IMR-90 (cell line): ENCODE measurements around the gene SMIM44. TPM values are rescaled to one million over a fixed set of nuclear protein-coding genes. Genes with fewer than 3 reads are reported as not detected.

Experiments used
- ATAC-seq: fragments of 200-7000 bp; cut with Tn5 transposase; 2 replicates; pipeline ENCODE4 v1.9.1; 2020; ENCODE audit warnings: low read depth, mild to moderate bottlenecking, moderate library complexity
- BruUV-seq: library from RNA; stranded (reverse); fragments of 400-500 nt; replicated peaks from 2 replicates; lab custom pipeline; 2021; lab: Mats Ljungman, UMichigan
- CTCF ChIA-PET: fragments of 300-600 bp; formaldehyde crosslinking; extraction: SDS; loops from one replicate; lab custom pipeline; 2021; ENCODE audit warnings: antibody characterized with exemption; lab: Yijun Ruan, JAX
- POLR2A ChIA-PET: fragments of 300-600 bp; sonication (Branson Sonifier 250); formaldehyde crosslinking; loops from one replicate; lab custom pipeline; 2022; ENCODE audit warnings: antibody characterized with exemption; ENCODE audit not compliant: unreplicated experiment; lab: Charles Lee
- DNase-seq: peaks from one replicate; pipeline ENCODE4 v3.0.0; 2013
- H2AFZ ChIP-seq: replicated peaks from 2 replicates; pipeline ENCODE3; 2013; ENCODE audit warnings: low read length, mild to moderate bottlenecking; ENCODE audit not compliant: poor library complexity
- H2AK5ac ChIP-seq: 2 replicates; pipeline ENCODE4 v1.6.1; 2013; ENCODE audit warnings: low read depth, low read length, inconsistent platforms
- H2AK9ac ChIP-seq: replicated peaks from 2 replicates; pipeline ENCODE3; 2013; ENCODE audit warnings: mild to moderate bottlenecking, low read depth, low read length, moderate library complexity; ENCODE audit not compliant: poor library complexity
- H2BK120ac ChIP-seq: 2 replicates; pipeline ENCODE4 v1.6.1; 2013; ENCODE audit warnings: low read depth, low read length, inconsistent platforms
- H2BK15ac ChIP-seq: 3 replicates; pipeline ENCODE4 v1.6.1; 2013; ENCODE audit warnings: low read depth, low read length, inconsistent platforms
- H2BK20ac ChIP-seq: 2 replicates; pipeline ENCODE4 v1.6.1; 2013; ENCODE audit warnings: low read depth, mild to moderate bottlenecking, inconsistent platforms, low read length, moderate library complexity
- H2BK5ac ChIP-seq: 2 replicates; pipeline ENCODE4 v1.6.1; 2013; ENCODE audit warnings: mild to moderate bottlenecking, low read depth, low read length, inconsistent platforms; ENCODE audit not compliant: poor library complexity, severe bottlenecking
- H3K14ac ChIP-seq: replicated peaks from 2 replicates; pipeline ENCODE4 v1.6.1; 2013; ENCODE audit warnings: low read depth, low read length, inconsistent platforms
- H3K18ac ChIP-seq: 2 replicates; pipeline ENCODE4 v1.6.1; 2013; ENCODE audit warnings: low read depth, low read length, control low read depth
- H3K23ac ChIP-seq: 2 replicates; pipeline ENCODE4 v1.6.1; 2013; ENCODE audit warnings: low read depth, low read length, inconsistent platforms
- H3K27ac ChIP-seq: 2 replicates; pipeline ENCODE4 v1.5.1; 2013; ENCODE audit warnings: mild to moderate bottlenecking, control low read depth, low read length; ENCODE audit not compliant: insufficient read depth
- H3K27me3 ChIP-seq: 2 replicates; pipeline ENCODE4 v1.6.1; 2013; ENCODE audit warnings: low read length; ENCODE audit not compliant: control insufficient read depth, insufficient read depth
- H3K36me3 ChIP-seq: 2 replicates; pipeline ENCODE4 v1.6.1; 2013; ENCODE audit warnings: low read length, mixed read lengths; ENCODE audit not compliant: control insufficient read depth, insufficient read depth
- H3K4ac ChIP-seq: 2 replicates; pipeline ENCODE4 v1.6.1; 2013; ENCODE audit warnings: low read depth, low read length, inconsistent platforms
- H3K4me1 ChIP-seq: 2 replicates; pipeline ENCODE4 v1.6.1; 2013; ENCODE audit warnings: low read length, mixed read lengths; ENCODE audit not compliant: control insufficient read depth, insufficient read depth
- H3K4me2 ChIP-seq: 2 replicates; pipeline ENCODE4 v1.6.1; 2013; ENCODE audit warnings: low read depth, mild to moderate bottlenecking, control low read depth, low read length, moderate library complexity
- H3K4me3 ChIP-seq: 2 replicates; pipeline ENCODE4 v1.5.1; 2013; ENCODE audit warnings: low read depth, mild to moderate bottlenecking, control low read depth, low read length, moderate library complexity; ENCODE audit not compliant: insufficient read depth
- H3K56ac ChIP-seq: 2 replicates; pipeline ENCODE4 v1.6.1; 2013; ENCODE audit warnings: low read length, inconsistent platforms; ENCODE audit not compliant: insufficient read depth; ENCODE audit errors: extremely low read depth
- H3K79me1 ChIP-seq, 2 experiments: 2 replicates each; pipeline ENCODE4 v1.6.1; 2013; ENCODE audit warnings: low read length in 2 of 2, inconsistent platforms in 1 of 2, low read depth in 1 of 2
- H3K9ac ChIP-seq: 2 replicates; pipeline ENCODE4 v1.6.1; 2013; ENCODE audit warnings: low read depth, low read length, control low read depth
- H3K9me1 ChIP-seq: 2 replicates; pipeline ENCODE4 v1.6.1; 2013; ENCODE audit warnings: low read length, inconsistent platforms; ENCODE audit not compliant: insufficient read depth
- H3K9me3 ChIP-seq: 2 replicates; pipeline ENCODE4 v1.6.1; 2013; ENCODE audit warnings: low read length; ENCODE audit not compliant: control insufficient read depth, insufficient read depth
- H4K20me1 ChIP-seq: 2 replicates; pipeline ENCODE4 v1.6.1; 2013; ENCODE audit warnings: low read length, inconsistent platforms; ENCODE audit not compliant: insufficient read depth
- H4K5ac ChIP-seq: 2 replicates; pipeline ENCODE4 v1.6.1; 2013; ENCODE audit warnings: mild to moderate bottlenecking, low read depth, low read length, control low read depth
- H4K8ac ChIP-seq, 2 experiments: 2 replicates each; pipeline ENCODE4 v1.6.1; 2013; ENCODE audit warnings: low read depth in 2 of 2, low read length in 2 of 2, control low read depth in 1 of 2, inconsistent platforms in 1 of 2
- H4K91ac ChIP-seq: 2 replicates; pipeline ENCODE4 v1.6.1; 2013; ENCODE audit warnings: low read depth, low read length, inconsistent platforms; ENCODE audit not compliant: insufficient read depth
- CEBPB ChIP-seq: IDR thresholded peaks from 2 replicates; pipeline ENCODE4 v1.6.1; 2012; ENCODE audit warnings: low read depth, low read length, improper control_type of control experiment
- MAFK ChIP-seq: IDR thresholded peaks from 2 replicates; pipeline ENCODE4 v1.6.1; 2012; ENCODE audit warnings: low read depth, low read length, improper control_type of control experiment
- NFE2L2 ChIP-seq: fragments of 150-350 bp; IDR thresholded peaks from 2 replicates; pipeline ENCODE4 v1.6.1; 2016; ENCODE audit warnings: low read depth, mild to moderate bottlenecking, low read length
- RCOR1 ChIP-seq: IDR thresholded peaks from 2 replicates; pipeline ENCODE4 v1.6.1; 2012; ENCODE audit warnings: mild to moderate bottlenecking, low read length, improper control_type of control experiment; ENCODE audit not compliant: insufficient replicate concordance
- WGBS, 2 experiments: methylation state at CpG; one replicate each; pipeline versions ENCODE4 v1.1.5 to v1.1.7; 2013; ENCODE audit warnings: missing lambda C conversion rate in 2 of 2; ENCODE audit not compliant: insufficient read length in 1 of 2; ENCODE audit errors: extremely low coverage in 2 of 2; 5-methylcytosine and 5-hydroxymethylcytosine counted together
- dilution Hi-C: fragments of 300-500 bp; cut with HindIII; formaldehyde crosslinking; loops from one replicate; pipeline ENCODE4 v1.14.3; 2018; ENCODE audit warnings: low sequenced_read_pairs; ENCODE audit not compliant: unreplicated experiment
- in situ Hi-C: fragments of 300-500 bp; cut with MboI; formaldehyde crosslinking; loops from 3 replicates; pipeline ENCODE4 v1.14.3; 2019; ENCODE audit warnings: low sequenced_read_pairs, inconsistent platforms, mixed read lengths
- intact Hi-C: fragments of 100-400 bp; cut with micrococcal nuclease; formaldehyde crosslinking; loops from 2 replicates; pipeline ENCODE4 v1.10.0; 2022
- polyA plus RNA-seq, 3 experiments: library from polyadenylated mRNA; depleted of rRNA; stranded (reverse); fragments of >200 nt; gene quantifications; 2 replicates each; pipeline ENCODE4 v1.2.3, GENCODE V29; 2012; ENCODE audit warnings: low replicate concordance in 1 of 3
- total RNA-seq: library from RNA; depleted of rRNA; stranded (reverse); fragments of >200 nt; gene quantifications from 2 replicates; pipeline ENCODE4 v1.2.3, GENCODE V29; 2012
- TF ChIP-seq, protein P1 (sequence below): conservative IDR thresholded peaks from 2 replicates; pipeline ENCODE4 v1.5.1; 2012; ENCODE audit warnings: mild to moderate bottlenecking, low read depth, low read length, improper control_type of control experiment
- TF ChIP-seq, protein P2 (sequence below): fragments of 150-350 bp; IDR thresholded peaks from 2 replicates; pipeline ENCODE4 v1.6.1; 2017; ENCODE audit warnings: mild to moderate bottlenecking, antibody characterized with exemption, low read length, low read depth

The SMIM44 gene
- total and polyA plus RNA-seq, 2 of the 4 experiments (the other 2 are of a cell fraction), result not detected

DNA sequence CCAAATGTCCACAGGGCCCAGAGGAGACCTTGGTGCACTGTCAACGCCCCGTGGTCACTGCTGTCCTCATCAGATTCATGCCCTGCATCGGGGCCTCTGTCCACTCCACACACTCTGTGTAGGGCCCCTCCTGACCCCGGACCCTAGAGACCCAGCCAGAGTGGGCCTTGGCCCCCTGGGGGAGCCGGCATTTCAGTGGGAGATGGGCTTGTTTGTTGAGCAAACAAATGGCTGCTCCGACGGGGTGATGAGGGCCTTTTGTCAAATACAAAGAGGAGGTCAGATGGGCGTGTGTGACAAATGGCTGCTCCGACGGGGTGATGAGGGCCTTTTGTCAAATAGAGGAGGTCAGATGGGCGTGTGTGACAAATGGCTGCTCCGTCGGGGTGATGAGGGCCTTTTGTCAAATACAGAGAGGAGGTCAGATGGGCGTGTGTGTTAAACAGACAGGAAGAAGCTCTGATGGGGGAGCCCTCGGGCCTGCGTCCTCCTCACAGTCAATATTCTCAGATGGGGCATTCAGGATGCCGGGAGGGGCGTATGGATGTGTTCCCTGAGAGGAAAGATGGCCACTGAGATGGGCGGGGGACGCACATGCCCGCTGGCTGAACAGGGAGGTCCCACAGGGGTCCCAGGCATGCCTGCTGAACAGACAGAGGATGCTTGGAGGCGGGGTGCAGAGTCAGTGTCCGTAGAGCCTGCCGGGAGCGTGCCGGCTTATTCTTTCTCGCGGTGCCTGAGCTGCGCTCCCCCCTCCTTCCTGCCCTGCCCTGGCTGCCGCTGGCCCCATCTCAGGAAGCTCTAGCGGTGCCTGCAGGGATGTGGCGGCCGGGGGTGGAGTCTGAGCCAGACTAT is 39.2 kb downstream of the SMIM44 start (continued):
- TF ChIP-seq, protein P1, sequence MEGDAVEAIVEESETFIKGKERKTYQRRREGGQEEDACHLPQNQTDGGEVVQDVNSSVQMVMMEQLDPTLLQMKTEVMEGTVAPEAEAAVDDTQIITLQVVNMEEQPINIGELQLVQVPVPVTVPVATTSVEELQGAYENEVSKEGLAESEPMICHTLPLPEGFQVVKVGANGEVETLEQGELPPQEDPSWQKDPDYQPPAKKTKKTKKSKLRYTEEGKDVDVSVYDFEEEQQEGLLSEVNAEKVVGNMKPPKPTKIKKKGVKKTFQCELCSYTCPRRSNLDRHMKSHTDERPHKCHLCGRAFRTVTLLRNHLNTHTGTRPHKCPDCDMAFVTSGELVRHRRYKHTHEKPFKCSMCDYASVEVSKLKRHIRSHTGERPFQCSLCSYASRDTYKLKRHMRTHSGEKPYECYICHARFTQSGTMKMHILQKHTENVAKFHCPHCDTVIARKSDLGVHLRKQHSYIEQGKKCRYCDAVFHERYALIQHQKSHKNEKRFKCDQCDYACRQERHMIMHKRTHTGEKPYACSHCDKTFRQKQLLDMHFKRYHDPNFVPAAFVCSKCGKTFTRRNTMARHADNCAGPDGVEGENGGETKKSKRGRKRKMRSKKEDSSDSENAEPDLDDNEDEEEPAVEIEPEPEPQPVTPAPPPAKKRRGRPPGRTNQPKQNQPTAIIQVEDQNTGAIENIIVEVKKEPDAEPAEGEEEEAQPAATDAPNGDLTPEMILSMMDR, result no peak

DNA sequence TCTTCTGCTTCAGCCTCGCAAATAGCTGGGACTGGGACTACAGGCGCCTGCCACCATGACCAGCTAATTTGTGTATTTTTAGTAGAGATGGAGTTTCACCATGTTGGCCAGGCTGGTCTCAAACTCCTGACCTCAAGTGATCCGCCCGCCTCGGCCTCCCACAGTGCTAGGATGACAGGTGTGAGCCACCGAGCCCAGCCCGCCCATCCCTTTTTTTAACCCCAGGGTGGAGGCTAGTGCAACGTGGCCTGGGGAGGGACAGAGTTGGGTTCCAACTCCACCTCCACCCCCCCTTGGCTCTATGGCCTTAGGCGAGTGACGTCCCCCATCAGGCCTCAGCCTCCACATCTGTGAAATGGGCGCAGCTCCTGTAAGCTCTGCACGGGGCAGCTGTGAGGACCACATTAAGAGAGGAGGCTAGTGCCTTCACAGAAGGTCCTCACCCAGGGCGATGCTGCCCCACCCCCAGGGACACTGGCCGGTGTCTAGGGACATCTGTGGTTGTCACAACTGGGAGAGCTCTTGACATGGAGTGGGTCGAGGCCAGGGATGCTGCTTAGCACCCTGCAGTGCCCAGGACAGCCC is 40.7 kb downstream of the SMIM44 start:
- Histone ChIP-seq H2AK5ac (peak overlapping the region; percentile 50; the same call in 1 of the 2 replicates), H2AK9ac (no peak overlapping the region), H3K36me3 (peaks cover 58% of the 10 kb centered on the region), H3K27ac (no peak overlapping the region), H2BK20ac (no peak overlapping the region), H3K4me1 (no peaks in the 10 kb centered on the region; the same call in 1 of the 2 replicates), H3K4me2 (no peak overlapping the region), H4K91ac (no peak overlapping the region), H2BK5ac (no peak overlapping the region), H2BK15ac (no peak overlapping the region), H3K79me1 (peaks cover 28 to 69% of the 10 kb centered on the region in 2 experiments), H3K18ac (no peak overlapping the region), H3K9me1 (peaks cover 5% of the 10 kb centered on the region), H3K23ac (no peak overlapping the region), H4K5ac (no peak overlapping the region), H3K27me3 (no peaks in the 10 kb centered on the region), H2AFZ (no peak overlapping the region), H4K20me1 (peaks cover 45% of the 10 kb centered on the region), H3K4me3 (no peak overlapping the region), H3K9me3 (no peaks in the 10 kb centered on the region), H4K8ac (no peak overlapping the region), H3K56ac (no peak overlapping the region), H2BK120ac (no peak overlapping the region), H3K14ac (no peak overlapping the region), H3K9ac (no peak overlapping the region), H3K4ac (no peak overlapping the region)
- in situ Hi-C loops, result no loop called here
- intact Hi-C loops, result no loop called here
- dilution Hi-C loops, result no loop called here
- CTCF ChIA-PET, result interaction anchor here (0.6 kb wide), 1 partner anchor 818 kb away, joined by 6 read pairs; no protein-coding TSS in a partner anchor
- ATAC-seq (no peak), DNase-seq (no peak)
- POLR2A ChIA-PET, result no interaction called here
- BruUV-seq, result no TSS peak
- WGBS, 2 experiments, result 80% methylated on average over 1 of the region's 15 CpGs; no CpG with 5 or more reads in 1 of the 2 experiments
- TF ChIP-seq, protein P1, result no peak
- TF ChIP-seq CEBPB, result no peak
- TF ChIP-seq MAFK, result no peak
- no peak for TF ChIP-seq NFE2L2
- TF ChIP-seq RCOR1, result no peak
- TF ChIP-seq, protein P2, sequence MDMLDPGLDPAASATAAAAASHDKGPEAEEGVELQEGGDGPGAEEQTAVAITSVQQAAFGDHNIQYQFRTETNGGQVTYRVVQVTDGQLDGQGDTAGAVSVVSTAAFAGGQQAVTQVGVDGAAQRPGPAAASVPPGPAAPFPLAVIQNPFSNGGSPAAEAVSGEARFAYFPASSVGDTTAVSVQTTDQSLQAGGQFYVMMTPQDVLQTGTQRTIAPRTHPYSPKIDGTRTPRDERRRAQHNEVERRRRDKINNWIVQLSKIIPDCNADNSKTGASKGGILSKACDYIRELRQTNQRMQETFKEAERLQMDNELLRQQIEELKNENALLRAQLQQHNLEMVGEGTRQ, result no peak
